Measurements from ENCODE around the gene DBP. TPM values are rescaled to one million over a fixed set of nuclear protein-coding genes. Genes with fewer than 3 reads are reported as not detected.

DBP gene
- total and polyA plus RNA-seq, 7 donors: 6.2 to 14.1 (median 10.5) TPM

DNA sequence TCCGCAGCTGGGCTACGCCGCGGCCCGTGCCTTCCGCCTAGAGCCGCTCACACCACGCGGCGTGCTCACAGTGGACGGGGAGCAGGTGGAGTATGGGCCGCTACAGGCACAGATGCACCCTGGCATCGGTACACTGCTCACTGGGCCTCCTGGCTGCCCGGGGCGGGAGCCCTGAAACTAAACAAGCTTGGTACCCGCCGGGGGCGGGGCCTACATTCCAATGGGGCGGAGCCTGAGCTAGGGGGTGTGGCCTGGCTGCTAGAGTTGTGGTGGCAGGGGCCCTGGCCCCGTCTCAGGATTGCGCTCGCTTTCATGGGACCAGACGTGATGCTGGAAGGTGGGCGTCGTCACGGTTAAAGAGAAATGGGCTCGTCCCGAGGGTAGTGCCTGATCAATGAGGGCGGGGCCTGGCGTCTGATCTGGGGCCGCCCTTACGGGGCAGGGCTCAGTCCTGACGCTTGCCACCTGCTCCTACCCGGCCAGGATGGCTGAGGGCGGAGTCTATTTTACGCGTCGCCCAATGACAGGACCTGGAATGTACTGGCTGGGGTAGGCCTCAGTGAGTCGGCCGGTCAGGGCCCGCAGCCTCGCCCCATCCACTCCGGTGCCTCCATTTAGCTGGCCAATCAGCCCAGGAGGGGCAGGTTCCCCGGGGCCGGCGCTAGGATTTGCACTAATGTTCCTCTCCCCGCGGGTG, 7.4 kb downstream of the DBP start:
- WGBS, 2 donors: 34 to 65% methylated on average over 48 of the region's 48 CpGs
- intact Hi-C loops (cut with DNase I): loop anchor here (5.0 to 10.0 kb wide), 4 partner anchors 335 to 1355 kb away; partner anchors contain the start of genes FLT3LG, FTL, INAFM1 and MED25
- TF ChIP-seq EP300 (IDR thresholded peaks at IDR 0.05) (no peak), POLR2A (IDR thresholded peaks at IDR 0.05) (peak in 1 of 2 donors; percentile 11), POLR2AphosphoS5 (IDR thresholded peaks at IDR 0.05) (peak in 2 of 4 donors; percentile 23 to 37)
- peaks cover 0 to 39% (median 4%) of the 10 kb centered on the region in 4 donors for H3K36me3 ChIP-seq
- peaks cover 0 to 68% (median 55%) of the 10 kb centered on the region in 4 donors for H3K4me1 ChIP-seq
- H3K9me3 ChIP-seq: no peaks in the 10 kb centered on the region
- H3K27me3 ChIP-seq: no peaks in the 10 kb centered on the region
- H3K27ac ChIP-seq: peak overlapping the region; percentile 84 to 99 (median 92)
- H3K4me3 ChIP-seq: peak overlapping the region in 1 of 4 donors; percentile 25
- DNase-seq: peak; percentile 87

DNA sequence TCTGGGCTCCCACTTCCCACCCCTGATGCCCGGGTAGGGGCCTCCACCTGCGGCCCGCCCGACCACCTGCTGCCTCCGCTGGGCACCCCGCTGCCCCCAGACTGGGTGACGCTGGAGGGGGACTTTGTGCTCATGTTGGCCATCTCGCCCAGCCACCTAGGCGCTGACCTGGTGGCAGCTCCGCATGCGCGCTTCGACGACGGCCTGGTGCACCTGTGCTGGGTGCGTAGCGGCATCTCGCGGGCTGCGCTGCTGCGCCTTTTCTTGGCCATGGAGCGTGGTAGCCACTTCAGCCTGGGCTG, 7.9 kb downstream of the DBP start:
- Histone ChIP-seq H3K27ac (peak overlapping the region; percentile 84 to 99 (median 92)), H3K9me3 (no peaks in the 10 kb centered on the region), H3K4me3 (no peak overlapping the region), H3K27me3 (no peaks in the 10 kb centered on the region), H3K4me1 (peaks cover 0 to 68% (median 56%) of the 10 kb centered on the region in 4 donors), H3K36me3 (peaks cover 0 to 39% (median 4%) of the 10 kb centered on the region in 4 donors)
- 94 to 95% methylated on average over 22 of the region's 22 CpGs for WGBS, 2 donors
- intact Hi-C loops (cut with DNase I): loop anchor here (10.0 kb wide), 1 partner anchor 1354 kb away; the partner anchor contains the start of gene INAFM1
- TF ChIP-seq EP300 (IDR thresholded peaks at IDR 0.05) (no peak), POLR2A (IDR thresholded peaks at IDR 0.05) (no peak), POLR2AphosphoS5 (IDR thresholded peaks at IDR 0.05) (no peak), CTCF (IDR thresholded peaks at IDR 0.05) (no peak)
- peak; percentile 72 for DNase-seq

DNA sequence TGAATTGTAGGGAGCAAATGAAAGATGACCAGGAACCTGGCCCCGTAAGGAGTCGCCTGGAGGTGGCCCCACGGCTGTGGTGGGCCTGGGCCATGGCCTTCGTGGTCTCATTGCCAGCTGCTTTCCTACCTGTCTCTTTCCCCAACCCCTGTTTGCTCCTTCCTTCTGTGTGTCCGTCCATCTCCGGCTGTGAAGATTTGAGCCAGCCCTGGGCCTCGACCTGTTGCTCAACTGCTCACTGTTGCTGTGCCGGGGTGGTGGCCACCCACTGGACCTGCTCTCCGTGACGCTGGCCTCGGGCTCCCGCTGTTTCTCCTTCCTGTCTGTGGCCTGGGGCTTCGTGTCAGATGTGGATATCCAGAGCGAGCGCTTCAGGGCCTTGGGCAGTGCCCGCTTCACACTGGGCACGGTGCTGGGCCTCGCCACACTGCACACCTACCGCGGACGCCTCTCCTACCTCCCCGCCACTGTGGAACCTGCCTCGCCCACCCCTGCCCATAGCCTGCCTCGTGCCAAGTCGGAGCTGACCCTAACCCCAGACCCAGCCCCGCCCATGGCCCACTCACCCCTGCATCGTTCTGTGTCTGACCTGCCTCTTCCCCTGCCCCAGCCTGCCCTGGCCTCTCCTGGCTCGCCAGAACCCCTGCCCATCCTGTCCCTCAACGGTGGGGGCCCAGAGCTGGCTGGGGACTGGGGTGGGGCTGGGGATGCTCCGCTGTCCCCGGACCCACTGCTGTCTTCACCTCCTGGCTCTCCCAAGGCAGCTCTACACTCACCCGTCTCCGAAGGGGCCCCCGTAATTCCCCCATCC, 8.5 kb downstream of the DBP start:
- no peaks in the 10 kb centered on the region for H3K27me3 ChIP-seq
- H3K9me3 ChIP-seq: no peaks in the 10 kb centered on the region
- H3K27ac ChIP-seq: peak overlapping the region; percentile 56 to 99 (median 92)
- peaks cover 0 to 39% (median 4%) of the 10 kb centered on the region in 4 donors for H3K36me3 ChIP-seq
- peak; percentile 77 for DNase-seq
- WGBS, 2 donors: 79 to 88% methylated on average over 34 of the region's 34 CpGs
- no peak for TF ChIP-seq CTCF (IDR thresholded peaks at IDR 0.05)
- no peak for TF ChIP-seq EP300 (IDR thresholded peaks at IDR 0.05)
- no peak for TF ChIP-seq POLR2AphosphoS5 (IDR thresholded peaks at IDR 0.05)
- TF ChIP-seq POLR2A (IDR thresholded peaks at IDR 0.05): no peak
- intact Hi-C loops (cut with DNase I): loop anchor here (10.0 kb wide), 1 partner anchor 1354 kb away; the partner anchor contains the start of gene INAFM1
- no peak overlapping the region for H3K4me3 ChIP-seq
- peaks cover 0 to 64% (median 53%) of the 10 kb centered on the region in 4 donors for H3K4me1 ChIP-seq

DNA sequence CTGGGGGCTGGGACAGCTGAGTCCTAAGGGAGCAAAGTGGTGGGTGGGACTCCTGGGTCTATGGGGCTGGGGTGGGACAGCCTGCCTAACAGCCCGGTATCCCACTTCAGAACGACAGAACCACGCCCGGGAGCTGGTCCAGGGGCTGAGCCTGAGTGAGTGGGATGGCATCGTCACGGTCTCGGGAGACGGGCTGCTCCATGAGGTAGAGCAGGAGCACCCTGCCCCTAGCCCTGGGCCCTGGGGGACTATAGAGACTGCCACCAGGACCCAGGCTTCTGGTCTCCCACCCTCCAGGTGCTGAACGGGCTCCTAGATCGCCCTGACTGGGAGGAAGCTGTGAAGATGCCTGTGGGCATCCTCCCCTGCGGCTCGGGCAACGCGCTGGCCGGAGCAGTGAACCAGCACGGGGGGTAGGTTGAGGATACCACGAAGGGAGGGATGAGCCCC, 9.3 kb downstream of the DBP start:
- H3K9me3 ChIP-seq: no peaks in the 10 kb centered on the region
- DNase-seq: peak; percentile 70
- H3K36me3 ChIP-seq: peaks cover 0 to 37% (median 2%) of the 10 kb centered on the region in 4 donors
- H3K4me3 ChIP-seq: no peak overlapping the region
- TF ChIP-seq CTCF (IDR thresholded peaks at IDR 0.05) (no peak), POLR2A (IDR thresholded peaks at IDR 0.05) (no peak), POLR2AphosphoS5 (IDR thresholded peaks at IDR 0.05) (no peak), EP300 (IDR thresholded peaks at IDR 0.05) (no peak)
- H3K27ac ChIP-seq: peak overlapping the region; percentile 3 to 91 (median 32)
- 75 to 88% methylated on average over 17 of the region's 17 CpGs for WGBS, 2 donors
- peaks cover 0 to 64% (median 53%) of the 10 kb centered on the region in 4 donors for H3K4me1 ChIP-seq
- intact Hi-C loops (cut with DNase I): loop anchor here (10.0 kb wide), 1 partner anchor 1353 kb away; the partner anchor contains the start of gene INAFM1
- no peaks in the 10 kb centered on the region for H3K27me3 ChIP-seq

All from sigmoid colon (tissue), 7 donors.